Upper lobe of left lung (tissue), 6 donors: ENCODE results near the gene KDF1. TPM values are rescaled to one million over a fixed set of nuclear protein-coding genes. Genes with fewer than 3 reads are reported as not detected.
A peak's percentile ranks its signal among the peaks of the same experiment; 100 is the strongest.

Experiments
- ATAC-seq, 2 donors: fragments of 200-7000 bp; cut with Tn5 transposase; one replicate each; pipeline ENCODE4 v1.9.1; 2022; ENCODE audit warnings: mild to moderate bottlenecking in 2 of 2, moderate library complexity in 2 of 2; ENCODE audit not compliant: low FRiP score in 2 of 2
- DNase-seq, 2 donors: peaks; one replicate each; pipeline ENCODE4 v3.0.0-alpha.2; 2019 to 2020
- H3K27ac ChIP-seq, 4 donors: fragments of 200-600 bp; sonication (generic); one replicate each; pipeline ENCODE4 v1.5.1; 2016 to 2019
- H3K27me3 ChIP-seq, 4 donors: fragments of 200-600 bp; sonication (generic); one replicate each; pipeline ENCODE4 v1.5.1; 2017 to 2019
- H3K36me3 ChIP-seq, 4 donors: fragments of 200-600 bp; sonication (generic); one replicate each; pipeline ENCODE4 v1.5.1; 2016 to 2019
- H3K4me1 ChIP-seq, 4 donors: fragments of 200-600 bp; sonication (generic); one replicate each; pipeline ENCODE4 v1.5.1; 2018 to 2019
- H3K4me3 ChIP-seq, 4 donors: fragments of 200-600 bp; sonication (generic); one replicate each; pipeline ENCODE4 v1.5.1; 2017 to 2019; ENCODE audit warnings: mild to moderate bottlenecking in 2 of 4, moderate library complexity in 1 of 4
- H3K9me3 ChIP-seq, 4 donors: fragments of 200-600 bp; sonication (generic); one replicate each; pipeline ENCODE4 v1.5.1; 2018 to 2019
- CTCF ChIP-seq, 6 experiments: fragments of 450-650 bp in 4 of 6; fragments of 200-600 bp in 2 of 6; sonication (generic) in 2 of 6; IDR thresholded peaks; one replicate each; pipeline ENCODE4 v1.5.1; 2016 to 2019; ENCODE audit warnings: antibody characterized with exemption in 6 of 6
- EP300 ChIP-seq, 4 donors: sonication (generic); formaldehyde crosslinking; IDR thresholded peaks; one replicate each; pipeline ENCODE4 v1.5.1; 2017; ENCODE audit warnings: antibody characterized with exemption in 4 of 4, control low read depth in 2 of 4
- POLR2A ChIP-seq, 4 donors: fragments of 450-650 bp; IDR thresholded peaks; one replicate each; pipeline ENCODE4 v1.5.1; 2016 to 2017; ENCODE audit warnings: antibody characterized with exemption in 4 of 4, mild to moderate bottlenecking in 2 of 4
- POLR2AphosphoS5 ChIP-seq, 2 donors: sonication (generic); formaldehyde crosslinking; IDR thresholded peaks; one replicate each; pipeline ENCODE4 v1.5.1; 2017; ENCODE audit warnings: antibody characterized with exemption in 2 of 2
- WGBS, 2 donors: methylation state at CpG; one replicate each; pipeline ENCODE4 v1.1.5; 2017 to 2018; 5-methylcytosine and 5-hydroxymethylcytosine counted together
- total RNA-seq, 6 donors: library from RNA; depleted of rRNA in 4 of 6; stranded (reverse); fragments of >200 nt in 4 of 6; gene quantifications; one replicate each; pipeline versions ENCODE4 v1.1.0 to v1.2.1, GENCODE V29; 2016 to 2021
- donor health status: DM: no; HTN: no; CAD: no; lungs with moderate emphysema.
- donor health status: DM: no; HTN: yes; CAD: no; lungs with severe emphysema.

Gene KDF1
- total RNA-seq, 6 donors from 2014 or later, result 7.7 to 23.3 (median 11.8) TPM

- peak overlapping the region in 1 of 4 donors; percentile 52 for H3K27ac ChIP-seq
- no peak overlapping the region for H3K4me3 ChIP-seq
- no peaks in the 10 kb centered on the region for H3K36me3 ChIP-seq
- TF ChIP-seq POLR2A (IDR thresholded peaks at IDR 0.05), result no peak
- TF ChIP-seq EP300 (IDR thresholded peaks at IDR 0.05), result no peak
- TF ChIP-seq CTCF (IDR thresholded peaks at IDR 0.05), result no peak
- no peak for TF ChIP-seq POLR2AphosphoS5 (IDR thresholded peaks at IDR 0.05)
- ATAC-seq (peak in 1 of 2 donors; percentile 16), DNase-seq (peak in 1 of 2 donors; percentile 38)
- peaks cover 0 to 31% (median 8%) of the 10 kb centered on the region in 4 donors for H3K4me1 ChIP-seq
- H3K27me3 ChIP-seq, result no peaks in the 10 kb centered on the region
- WGBS, 2 donors, result 39 to 70% methylated on average over 4 of the region's 4 CpGs
- H3K9me3 ChIP-seq, result no peaks in the 10 kb centered on the region
These were observed 49.7 kb downstream of the KDF1 start for GRCh38 chr1:26910343-26911160.

- Histone ChIP-seq H3K36me3 (no peaks in the 10 kb centered on the region), H3K4me3 (no peak overlapping the region), H3K4me1 (peaks cover 0 to 28% (median 8%) of the 10 kb centered on the region in 4 donors), H3K9me3 (no peaks in the 10 kb centered on the region), H3K27me3 (no peaks in the 10 kb centered on the region), H3K27ac (no peak overlapping the region)
- no peak for TF ChIP-seq POLR2A (IDR thresholded peaks at IDR 0.05)
- TF ChIP-seq EP300 (IDR thresholded peaks at IDR 0.05), result no peak
- no peak for TF ChIP-seq POLR2AphosphoS5 (IDR thresholded peaks at IDR 0.05)
- no peak for TF ChIP-seq CTCF (IDR thresholded peaks at IDR 0.05)
- WGBS, 2 donors, result 77% methylated on average over 3 of the region's 3 CpGs; no CpG with 5 or more reads in 1 of the 2 donors
- DNase-seq (no peak), ATAC-seq (no peak)
These were observed 50.3 kb downstream of the KDF1 start for GRCh38 chr1:26909951-26910342.

GRCh38 chr1:26907071-26907917 lies 53.0 kb downstream of the KDF1 start:
- Histone ChIP-seq H3K4me1 (peaks cover 0 to 20% (median 8%) of the 10 kb centered on the region in 4 donors), H3K4me3 (no peak overlapping the region), H3K9me3 (no peaks in the 10 kb centered on the region), H3K27ac (peak overlapping the region in 1 of 4 donors; percentile 3), H3K36me3 (no peaks in the 10 kb centered on the region), H3K27me3 (no peaks in the 10 kb centered on the region)
- ATAC-seq (peak; percentile 60 to 73), DNase-seq (peak in 1 of 2 donors; percentile 77)
- TF ChIP-seq EP300 (IDR thresholded peaks at IDR 0.05) (no peak), POLR2AphosphoS5 (IDR thresholded peaks at IDR 0.05) (peak in 1 of 2 donors; percentile 10)
- 56 to 62% methylated on average over 5 to 6 of the region's 6 CpGs for WGBS, 2 donors

- H3K36me3 ChIP-seq, result peaks cover 5 to 24% (median 13%) of the 10 kb centered on the region in 4 donors
- DNase-seq (no peak), ATAC-seq (no peak)
- 62 to 63% methylated on average over 18 of the region's 18 CpGs for WGBS, 2 donors
- no peaks in the 10 kb centered on the region for H3K9me3 ChIP-seq
- peaks cover 15 to 28% (median 16%) of the 10 kb centered on the region in 4 donors for H3K4me1 ChIP-seq
- peak overlapping the region; percentile 85 to 93 (median 88) for H3K27ac ChIP-seq
- TF ChIP-seq POLR2AphosphoS5 (IDR thresholded peaks at IDR 0.05) (no peak), CTCF (IDR thresholded peaks at IDR 0.05) (no peak), EP300 (IDR thresholded peaks at IDR 0.05) (no peak), POLR2A (IDR thresholded peaks at IDR 0.05) (no peak)
- no peaks in the 10 kb centered on the region for H3K27me3 ChIP-seq
- H3K4me3 ChIP-seq, result peak overlapping the region; percentile 71 to 100 (median 84)
These were observed 59.3 kb downstream of the KDF1 start for GRCh38 chr1:26900815-26901511.
